ENCODE data around the gene GRIK4. TPM values are rescaled to one million over a fixed set of nuclear protein-coding genes. Genes with fewer than 3 reads are reported as not detected.

GRIK4 gene
- total RNA-seq, 2 experiments from 2014 or later = not detected

DNA sequence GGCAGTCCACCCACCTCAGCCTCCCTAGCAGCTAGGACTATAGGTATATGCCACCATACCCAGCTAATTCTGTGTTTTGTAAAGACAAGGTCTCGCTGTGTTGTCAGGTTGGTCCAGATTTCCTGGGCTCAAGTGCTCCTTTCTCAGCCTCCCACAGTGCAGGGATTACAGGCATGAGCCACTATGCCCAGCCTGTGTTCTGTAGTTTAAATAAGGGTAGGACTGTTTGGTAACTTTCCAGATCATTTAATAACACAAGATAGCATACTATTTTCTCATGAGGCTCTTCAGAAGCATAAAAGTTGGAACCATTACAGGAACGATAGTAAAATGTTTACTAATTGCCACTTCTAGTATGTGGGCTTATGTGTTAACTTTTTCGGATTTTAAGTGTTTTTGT is 38.0 kb upstream of the GRIK4 start:
- no peak for DNase-seq
- H3K4me1 ChIP-seq (ENCODE audit: insufficient read depth, low read length) = no peaks in the 10 kb centered on the region
- CTCF ChIA-PET = no interaction called here
- H3K4me3 ChIP-seq (ENCODE audit: low read length) = no peak overlapping the region
- Mint-ChIP-seq H3K4me1 (ENCODE audit: low read depth) (no peaks in the 10 kb centered on the region), H3K27me3 (no peaks in the 10 kb centered on the region), H3K36me3 (ENCODE audit: low read depth) (peaks cover 5% of the 10 kb centered on the region), H3K4me3 (no peak overlapping the region), H3K27ac (no peak overlapping the region), H3K9me3 (no peaks in the 10 kb centered on the region)
- no peak overlapping the region for H3K27ac ChIP-seq (ENCODE audit: low read depth in 1 of 2, low read length in 2 of 2)
- no peaks in the 10 kb centered on the region for H3K36me3 ChIP-seq (ENCODE audit: insufficient read depth, low read length)
- POLR2A ChIA-PET = no interaction called here
- intact Hi-C loops (cut with DNase I, micrococcal nuclease) = no loop called here
- H3K27me3 ChIP-seq (ENCODE audit: control insufficient read depth in 1 of 2, insufficient read depth in 2 of 2, low read length in 2 of 2) = no peaks in the 10 kb centered on the region
- ATAC-seq (ENCODE audit: poor library complexity) = no peak
- TF ChIP-seq, protein P1, sequence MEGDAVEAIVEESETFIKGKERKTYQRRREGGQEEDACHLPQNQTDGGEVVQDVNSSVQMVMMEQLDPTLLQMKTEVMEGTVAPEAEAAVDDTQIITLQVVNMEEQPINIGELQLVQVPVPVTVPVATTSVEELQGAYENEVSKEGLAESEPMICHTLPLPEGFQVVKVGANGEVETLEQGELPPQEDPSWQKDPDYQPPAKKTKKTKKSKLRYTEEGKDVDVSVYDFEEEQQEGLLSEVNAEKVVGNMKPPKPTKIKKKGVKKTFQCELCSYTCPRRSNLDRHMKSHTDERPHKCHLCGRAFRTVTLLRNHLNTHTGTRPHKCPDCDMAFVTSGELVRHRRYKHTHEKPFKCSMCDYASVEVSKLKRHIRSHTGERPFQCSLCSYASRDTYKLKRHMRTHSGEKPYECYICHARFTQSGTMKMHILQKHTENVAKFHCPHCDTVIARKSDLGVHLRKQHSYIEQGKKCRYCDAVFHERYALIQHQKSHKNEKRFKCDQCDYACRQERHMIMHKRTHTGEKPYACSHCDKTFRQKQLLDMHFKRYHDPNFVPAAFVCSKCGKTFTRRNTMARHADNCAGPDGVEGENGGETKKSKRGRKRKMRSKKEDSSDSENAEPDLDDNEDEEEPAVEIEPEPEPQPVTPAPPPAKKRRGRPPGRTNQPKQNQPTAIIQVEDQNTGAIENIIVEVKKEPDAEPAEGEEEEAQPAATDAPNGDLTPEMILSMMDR (IDR thresholded peaks at IDR 0.05) = no peak
- no peaks in the 10 kb centered on the region for H3K9me3 ChIP-seq (ENCODE audit: control insufficient read depth in 1 of 2, insufficient read depth in 1 of 2, low read length in 2 of 2)

DNA sequence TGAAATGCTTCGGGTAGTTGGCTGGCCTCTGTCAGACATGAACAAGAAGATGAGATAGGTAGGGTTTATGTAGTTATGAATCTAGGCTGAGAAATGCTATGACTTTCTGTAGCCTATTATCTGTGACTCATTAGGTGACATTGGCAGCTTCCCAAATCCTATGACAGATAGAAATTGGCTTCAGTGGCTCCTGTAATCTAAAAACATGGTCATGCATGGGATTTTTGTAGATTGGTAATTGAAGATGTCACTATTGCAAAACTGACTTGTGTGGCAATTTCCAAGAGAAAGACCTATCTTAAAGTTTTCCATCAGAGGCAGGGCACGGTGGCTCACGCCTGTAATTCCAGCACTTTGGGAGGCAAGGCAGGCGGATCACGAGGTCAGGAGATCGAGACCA is 29.4 kb upstream of the GRIK4 start:
- CTCF ChIA-PET = no interaction called here

DNA sequence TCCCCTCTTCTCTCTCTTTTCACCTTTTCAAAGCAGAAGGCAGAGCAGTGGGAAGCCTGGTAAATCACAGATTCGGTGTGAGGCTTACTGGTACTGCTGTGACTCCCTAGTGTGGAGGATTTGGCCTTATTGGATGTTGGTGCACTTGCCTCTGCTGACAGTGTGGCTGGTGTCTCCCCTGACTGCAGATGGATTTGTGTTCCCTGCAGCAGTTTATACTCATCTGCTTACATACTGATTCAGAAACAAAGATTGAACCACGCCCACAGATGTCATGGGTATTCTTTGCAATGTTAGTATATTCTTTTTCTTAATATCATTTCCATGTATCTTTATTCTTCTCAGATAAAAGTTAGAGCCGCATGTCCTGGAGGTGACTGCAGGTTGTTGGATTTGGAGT is 26.8 kb upstream of the GRIK4 start:
- H3K36me3 Mint-ChIP-seq (ENCODE audit: low read depth) = peaks cover 7% of the 10 kb centered on the region
- no peaks in the 10 kb centered on the region for H3K4me1 ChIP-seq (ENCODE audit: insufficient read depth, low read length)
- no peak overlapping the region for H3K27ac ChIP-seq (ENCODE audit: low read depth in 1 of 2, low read length in 2 of 2)
- CTCF ChIA-PET = no interaction called here
- TF ChIP-seq, protein P1 (IDR thresholded peaks at IDR 0.05) = no peak
- H3K4me3 Mint-ChIP-seq = no peak overlapping the region
- H3K4me1 Mint-ChIP-seq (ENCODE audit: low read depth) = no peaks in the 10 kb centered on the region
- intact Hi-C loops (cut with DNase I, micrococcal nuclease) = no loop called here
- no peak overlapping the region for H3K4me3 ChIP-seq (ENCODE audit: low read length)
- H3K27me3 Mint-ChIP-seq = no peaks in the 10 kb centered on the region
- H3K27ac Mint-ChIP-seq = no peak overlapping the region
- POLR2A ChIA-PET = no interaction called here
- ATAC-seq (ENCODE audit: poor library complexity) (no peak), DNase-seq (no peak)
- no peaks in the 10 kb centered on the region for H3K36me3 ChIP-seq (ENCODE audit: insufficient read depth, low read length)
- no peaks in the 10 kb centered on the region for H3K9me3 ChIP-seq (ENCODE audit: control insufficient read depth in 1 of 2, insufficient read depth in 1 of 2, low read length in 2 of 2)
- H3K9me3 Mint-ChIP-seq = no peaks in the 10 kb centered on the region
- H3K27me3 ChIP-seq (ENCODE audit: control insufficient read depth in 1 of 2, insufficient read depth in 2 of 2, low read length in 2 of 2) = no peaks in the 10 kb centered on the region

More for the DNA sequence above, 29.4 kb upstream of the GRIK4 start:
- ATAC-seq (ENCODE audit: poor library complexity) (no peak), DNase-seq (no peak)
- H3K36me3 ChIP-seq (ENCODE audit: insufficient read depth, low read length) = no peaks in the 10 kb centered on the region
- intact Hi-C loops (cut with DNase I, micrococcal nuclease) = no loop called here
- H3K4me3 ChIP-seq (ENCODE audit: low read length) = no peak overlapping the region
- POLR2A ChIA-PET = no interaction called here
- Mint-ChIP-seq H3K27ac (no peak overlapping the region), H3K27me3 (no peaks in the 10 kb centered on the region), H3K9me3 (no peaks in the 10 kb centered on the region), H3K36me3 (ENCODE audit: low read depth) (peaks cover 7% of the 10 kb centered on the region), H3K4me1 (ENCODE audit: low read depth) (no peaks in the 10 kb centered on the region), H3K4me3 (no peak overlapping the region)
- no peaks in the 10 kb centered on the region for H3K4me1 ChIP-seq (ENCODE audit: insufficient read depth, low read length)
- TF ChIP-seq, protein P1 (IDR thresholded peaks at IDR 0.05) = no peak
- no peak overlapping the region for H3K27ac ChIP-seq (ENCODE audit: low read depth in 1 of 2, low read length in 2 of 2)
- H3K9me3 ChIP-seq (ENCODE audit: control insufficient read depth in 1 of 2, insufficient read depth in 1 of 2, low read length in 2 of 2) = no peaks in the 10 kb centered on the region
- H3K27me3 ChIP-seq (ENCODE audit: control insufficient read depth in 1 of 2, insufficient read depth in 2 of 2, low read length in 2 of 2) = no peaks in the 10 kb centered on the region

All from CD4-positive, alpha-beta T cell (primary cell).